Measurements from ENCODE around the gene OR6S1.

- TF ChIP-seq CTCF (optimal IDR thresholded peaks at IDR 0.05 in 1 of 3, IDR thresholded peaks at IDR 0.05 in 1 of 3, conservative IDR thresholded peaks at IDR 0.05 in 1 of 3; ENCODE audit: extremely low read depth in 1 of 3, insufficient read depth in 2 of 3, low read length in 3 of 3) (no peak), EZH2 (IDR thresholded peaks at IDR 0.05; ENCODE audit: low read length) (no peak)
Measured at GRCh38 chr14:20617138-20618003, 24.1 kb downstream of the OR6S1 start.

Data from keratinocyte (primary cell).